Astrocyte of the cerebellum (primary cell): Measurements from ENCODE around the gene PEAK3.

ENCODE experiments used
- DNase-seq: peaks from one replicate; pipeline ENCODE4 v3.0.0-alpha.2; 2011; ENCODE audit warnings: low read depth
- H3K4me3 ChIP-seq: 2 replicates; pipeline ENCODE4 v1.5.1; 2011; ENCODE audit warnings: mild to moderate bottlenecking, low read depth, low read length, moderate library complexity
- in situ Hi-C: cut with HindIII; loops from 2 replicates; pipeline ENCODE4 v1.10.0; 2017; ENCODE audit warnings: low sequenced_read_pairs
- TF ChIP-seq, protein P1 (sequence below): IDR thresholded peaks from 2 replicates; pipeline ENCODE4 v1.5.1; 2012; ENCODE audit warnings: low read length, low read depth, moderate library complexity, mild to moderate bottlenecking; ENCODE audit errors: missing control alignments

The PEAK3 gene

DNA sequence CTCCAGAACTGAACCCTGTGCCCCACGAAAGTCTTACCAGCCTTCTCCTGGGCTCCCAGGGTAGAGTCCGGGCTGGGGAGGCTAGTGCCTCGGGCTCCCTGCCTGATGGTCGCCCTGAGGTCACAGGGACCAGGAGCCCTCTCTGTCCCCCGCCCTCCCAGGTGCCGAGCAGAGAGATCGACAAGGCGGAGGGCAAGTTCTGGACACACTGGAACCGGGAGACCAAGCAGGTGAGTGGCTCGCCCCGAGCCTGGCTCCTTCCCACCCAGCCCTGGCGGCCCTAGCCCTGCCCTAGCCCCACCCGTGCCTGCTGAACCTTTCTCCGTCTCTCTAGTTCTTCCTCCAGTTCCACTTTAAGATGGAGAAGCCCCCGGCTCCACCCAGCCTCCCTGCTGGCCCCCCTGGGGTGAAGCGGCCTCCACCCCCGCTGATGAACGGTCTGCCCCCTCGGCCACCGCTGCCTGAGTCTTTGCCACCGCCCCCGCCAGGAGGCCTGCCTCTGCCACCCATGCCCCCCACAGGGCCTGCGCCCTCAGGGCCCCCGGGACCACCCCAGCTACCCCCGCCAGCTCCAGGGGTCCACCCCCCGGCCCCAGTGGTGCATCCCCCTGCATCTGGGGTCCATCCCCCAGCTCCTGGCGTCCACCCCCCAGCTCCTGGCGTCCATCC is 34.4 kb downstream of the PEAK3 start:
- no peak for DNase-seq
- H3K4me3 ChIP-seq = no peak overlapping the region
- in situ Hi-C loops = no loop called here
- TF ChIP-seq, protein P1, sequence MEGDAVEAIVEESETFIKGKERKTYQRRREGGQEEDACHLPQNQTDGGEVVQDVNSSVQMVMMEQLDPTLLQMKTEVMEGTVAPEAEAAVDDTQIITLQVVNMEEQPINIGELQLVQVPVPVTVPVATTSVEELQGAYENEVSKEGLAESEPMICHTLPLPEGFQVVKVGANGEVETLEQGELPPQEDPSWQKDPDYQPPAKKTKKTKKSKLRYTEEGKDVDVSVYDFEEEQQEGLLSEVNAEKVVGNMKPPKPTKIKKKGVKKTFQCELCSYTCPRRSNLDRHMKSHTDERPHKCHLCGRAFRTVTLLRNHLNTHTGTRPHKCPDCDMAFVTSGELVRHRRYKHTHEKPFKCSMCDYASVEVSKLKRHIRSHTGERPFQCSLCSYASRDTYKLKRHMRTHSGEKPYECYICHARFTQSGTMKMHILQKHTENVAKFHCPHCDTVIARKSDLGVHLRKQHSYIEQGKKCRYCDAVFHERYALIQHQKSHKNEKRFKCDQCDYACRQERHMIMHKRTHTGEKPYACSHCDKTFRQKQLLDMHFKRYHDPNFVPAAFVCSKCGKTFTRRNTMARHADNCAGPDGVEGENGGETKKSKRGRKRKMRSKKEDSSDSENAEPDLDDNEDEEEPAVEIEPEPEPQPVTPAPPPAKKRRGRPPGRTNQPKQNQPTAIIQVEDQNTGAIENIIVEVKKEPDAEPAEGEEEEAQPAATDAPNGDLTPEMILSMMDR = no peak

DNA sequence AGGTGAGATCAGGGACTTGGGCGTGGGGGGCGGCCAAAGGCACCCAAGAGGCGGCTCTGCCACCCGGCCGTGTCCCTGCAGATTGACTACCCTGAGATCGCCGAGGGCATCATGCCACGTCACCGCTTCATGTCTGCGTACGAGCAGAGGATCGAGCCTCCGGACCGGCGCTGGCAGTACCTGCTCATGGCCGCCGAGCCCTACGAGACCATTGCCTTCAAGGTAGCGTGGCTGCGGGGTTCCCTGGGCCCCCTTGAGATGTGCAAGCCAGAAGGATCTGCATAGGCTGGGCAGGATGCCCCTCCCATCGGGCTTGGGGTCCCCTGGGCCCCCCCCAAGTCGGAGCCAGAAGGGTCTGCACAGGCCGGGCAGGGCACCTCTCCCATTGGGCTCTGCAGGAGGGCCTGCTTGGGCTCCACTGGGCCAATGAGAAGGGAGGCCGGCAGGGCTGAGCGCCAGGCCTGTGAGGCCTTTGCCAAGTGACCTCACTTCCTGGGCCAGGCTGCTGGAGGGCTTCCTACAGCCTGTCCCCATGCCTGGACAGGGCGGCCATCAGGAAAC is 35.1 kb downstream of the PEAK3 start:
- TF ChIP-seq, protein P1 = no peak
- no peak overlapping the region for H3K4me3 ChIP-seq
- DNase-seq = no peak

DNA sequence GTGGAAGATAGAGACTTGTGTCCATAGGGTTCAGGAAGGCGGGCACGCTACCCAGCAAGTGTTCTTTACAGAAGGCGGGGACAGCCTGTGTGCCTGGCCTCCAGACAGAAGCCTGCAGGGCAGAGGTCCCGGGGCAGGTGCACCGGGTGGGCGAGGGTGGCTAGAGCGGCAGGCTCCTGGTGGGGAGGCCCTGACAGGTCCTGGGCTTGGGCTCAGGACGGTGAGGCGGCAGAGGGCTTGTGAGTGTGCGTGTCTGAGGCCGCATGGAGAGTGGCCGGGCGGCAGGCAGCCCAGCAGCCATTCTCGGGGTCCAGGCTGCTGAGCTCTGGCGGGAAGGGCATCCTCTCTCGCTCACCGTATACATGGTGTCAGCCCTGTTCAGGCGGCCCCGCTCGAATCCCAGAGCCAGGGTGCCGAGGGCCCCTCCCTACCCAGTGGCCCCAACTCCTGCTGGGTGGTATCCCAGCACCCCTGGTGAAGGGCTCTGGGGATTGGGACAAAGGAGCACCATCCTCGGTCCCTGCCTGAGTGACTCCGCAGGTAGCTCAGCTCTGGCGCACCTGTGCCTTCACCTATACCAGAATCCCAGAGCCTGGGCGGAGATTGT is 35.9 kb downstream of the PEAK3 start:
- DNase-seq = no peak
- H3K4me3 ChIP-seq = no peak overlapping the region
- in situ Hi-C loops = no loop called here
- TF ChIP-seq, protein P1 = no peak

More for the DNA sequence above, 35.1 kb downstream of the PEAK3 start:
- in situ Hi-C loops = no loop called here

DNA sequence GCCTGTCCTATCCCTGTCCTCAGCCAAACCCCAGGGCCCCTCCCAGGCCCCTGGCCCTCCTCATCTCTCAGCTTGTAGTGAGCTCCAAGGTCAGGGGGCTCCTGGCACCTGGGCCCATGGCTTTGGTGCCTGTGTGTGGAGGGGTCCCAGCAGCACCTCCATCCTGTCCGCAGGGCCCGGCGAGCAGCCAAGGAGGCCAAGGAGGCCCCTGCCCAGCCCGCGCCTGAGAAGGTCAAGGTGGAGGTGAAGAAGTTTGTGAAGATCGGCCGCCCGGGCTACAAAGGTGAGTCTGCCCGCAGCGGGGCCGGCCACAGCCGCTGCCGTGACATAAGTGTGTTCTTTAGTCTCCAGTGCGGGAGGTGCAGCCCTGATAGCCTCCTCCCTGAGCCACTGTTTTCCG is 36.7 kb downstream of the PEAK3 start:
- no peak for DNase-seq

DNA sequence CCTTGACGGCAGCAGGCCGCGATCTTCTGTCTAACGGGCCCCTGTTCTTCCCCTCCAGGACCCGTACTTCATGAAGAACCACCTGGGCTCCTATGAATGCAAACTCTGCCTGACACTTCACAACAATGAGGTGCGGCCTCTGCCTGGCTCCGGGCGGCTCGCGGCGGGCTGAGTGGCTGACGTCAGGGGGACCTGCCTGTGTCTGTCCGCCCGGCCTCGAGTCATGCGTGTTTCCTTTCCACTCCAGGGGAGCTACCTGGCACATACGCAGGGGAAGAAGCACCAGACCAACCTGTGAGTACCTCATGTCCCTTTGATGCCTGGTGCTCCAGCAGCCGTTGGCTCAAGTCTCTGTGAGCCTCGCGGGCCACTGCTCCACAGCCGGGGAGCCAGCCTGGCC is 37.5 kb downstream of the PEAK3 start:
- TF ChIP-seq, protein P1 = no peak
- no peak for DNase-seq
- in situ Hi-C loops = no loop called here
- no peak overlapping the region for H3K4me3 ChIP-seq

More for the DNA sequence above, 36.7 kb downstream of the PEAK3 start:
- TF ChIP-seq, protein P1 = no peak
- in situ Hi-C loops = no loop called here
- no peak overlapping the region for H3K4me3 ChIP-seq

DNA sequence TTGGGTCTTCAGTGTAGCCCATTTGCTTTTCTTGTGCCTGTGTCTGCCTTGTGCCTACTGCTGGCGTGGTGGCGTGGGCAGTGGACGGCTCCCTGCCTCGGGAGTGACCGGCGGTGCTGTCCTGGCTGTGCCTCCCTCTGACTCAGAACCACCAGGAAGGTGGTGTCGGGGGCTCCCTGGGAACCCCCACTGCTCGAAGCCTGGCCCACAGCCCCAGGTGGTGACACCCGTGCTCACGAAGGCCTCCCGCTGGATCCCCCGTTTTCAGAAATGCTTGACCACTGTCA is 37.9 kb downstream of the PEAK3 start:
- TF ChIP-seq, protein P1 = no peak
- DNase-seq = no peak
- H3K4me3 ChIP-seq = no peak overlapping the region
- in situ Hi-C loops = no loop called here
